ENCODE measurements around the gene FGL2.

FGL2 gene

DNA sequence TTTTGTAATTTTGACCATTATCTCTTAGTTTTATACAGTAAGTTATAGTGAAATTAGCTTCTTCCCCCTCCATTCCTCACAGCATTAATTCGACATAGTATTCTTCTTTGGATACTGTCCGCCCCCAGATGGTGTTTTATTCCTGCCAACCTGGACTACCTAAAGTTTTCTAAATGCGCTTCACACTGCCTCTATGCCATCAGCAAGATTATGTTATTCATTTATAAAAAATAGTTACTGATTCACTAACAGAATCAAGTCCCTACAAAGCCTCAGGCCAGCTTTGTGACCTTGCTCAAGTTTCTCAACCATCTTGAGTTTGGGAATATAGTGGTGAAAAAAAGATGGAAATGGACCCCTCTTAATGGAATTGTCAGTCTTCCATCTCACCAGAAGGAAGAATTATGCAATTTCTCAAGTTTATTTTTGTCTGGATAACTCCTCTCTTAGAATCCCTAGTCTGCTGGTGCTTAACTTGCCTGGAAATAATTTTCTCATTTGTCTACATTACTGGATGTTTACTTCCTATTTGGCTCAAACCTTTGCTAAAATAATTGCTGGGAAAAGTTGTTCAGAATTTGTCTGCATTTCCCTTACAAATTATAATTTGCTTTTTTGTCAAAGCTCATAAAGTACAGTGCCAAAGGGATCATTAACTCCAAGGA is 16.7 kb upstream of the FGL2 start:
- DNase-seq: no peak
- Histone ChIP-seq H3K9me3 (ENCODE audit: control insufficient read depth, low read length) (no peaks in the 10 kb centered on the region), H3K27me3 (replicated peaks; ENCODE audit: control insufficient read depth, insufficient read depth, low read length, poor library complexity, severe bottlenecking) (no peaks in the 10 kb centered on the region), H3K36me3 (ENCODE audit: control insufficient read depth, insufficient read depth, low read length) (no peaks in the 10 kb centered on the region), H3K4me3 (ENCODE audit: insufficient read depth, low read depth, low read length, poor library complexity, severe bottlenecking) (no peak overlapping the region), H3K4me1 (ENCODE audit: control insufficient read depth, insufficient read depth, low read length, poor library complexity, severe bottlenecking) (no peaks in the 10 kb centered on the region), H3K27ac (ENCODE audit: insufficient read depth, low read length, poor library complexity, severe bottlenecking) (no peak overlapping the region)

DNA sequence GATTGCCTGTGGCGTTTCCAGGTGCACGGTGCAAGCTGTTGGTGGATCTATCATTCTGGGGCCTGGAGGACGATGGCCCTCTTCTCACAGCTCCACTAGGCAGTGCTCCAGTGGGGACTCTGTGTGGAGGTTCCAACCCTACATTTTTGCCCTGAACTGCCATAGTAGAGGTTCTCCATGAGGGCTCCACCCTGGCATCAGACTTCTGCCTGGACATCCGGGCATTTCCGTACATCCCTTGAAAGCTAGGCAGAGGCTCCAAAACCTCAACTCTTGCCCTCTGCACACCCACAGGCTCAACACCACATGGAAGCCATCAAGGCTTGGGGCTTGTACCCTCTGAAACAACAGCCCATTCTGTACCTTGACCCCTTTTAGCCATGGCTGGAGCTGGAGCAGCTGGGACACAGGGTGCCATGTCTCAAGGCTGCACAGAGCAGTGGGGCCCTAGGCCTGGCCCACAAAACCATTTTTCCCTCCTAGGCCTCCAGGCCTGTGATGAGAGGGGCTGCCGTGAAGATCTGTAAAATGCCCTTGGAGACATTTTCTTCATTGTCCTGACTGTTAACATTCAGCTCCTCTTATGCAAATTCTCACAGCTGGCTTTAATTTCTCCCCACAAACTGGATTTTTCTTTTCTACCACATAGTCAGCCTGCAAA is 10.0 kb upstream of the FGL2 start:
- DNase-seq: no peak
- no peaks in the 10 kb centered on the region for H3K4me1 ChIP-seq (ENCODE audit: control insufficient read depth, insufficient read depth, low read length, poor library complexity, severe bottlenecking)

DNA sequence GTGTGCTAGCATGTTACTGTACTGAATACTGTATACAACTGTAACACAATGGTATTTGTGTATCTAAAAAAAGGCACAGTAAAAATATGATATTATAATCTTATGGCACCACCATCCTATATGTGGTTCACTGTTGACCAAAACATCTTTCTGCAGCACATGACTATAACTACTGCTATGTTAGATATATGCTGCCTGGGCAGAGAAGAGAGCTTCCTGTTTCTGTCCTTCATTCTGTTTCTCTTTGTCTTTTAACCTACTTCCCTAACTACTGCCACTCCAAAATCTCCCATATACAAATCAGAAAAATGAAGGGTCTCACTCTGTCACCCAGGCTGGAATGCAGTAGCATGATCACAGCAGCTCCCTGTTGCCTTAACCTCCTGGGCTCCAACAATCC is 8.8 kb upstream of the FGL2 start:
- H3K9me3 ChIP-seq (ENCODE audit: control insufficient read depth, low read length): peaks cover 7% of the 10 kb centered on the region
- H3K36me3 ChIP-seq (ENCODE audit: control insufficient read depth, insufficient read depth, low read length): no peaks in the 10 kb centered on the region
- no peaks in the 10 kb centered on the region for H3K4me1 ChIP-seq (ENCODE audit: control insufficient read depth, insufficient read depth, low read length, poor library complexity, severe bottlenecking)
- no peak for DNase-seq
- H3K27ac ChIP-seq (ENCODE audit: insufficient read depth, low read length, poor library complexity, severe bottlenecking): no peak overlapping the region
- no peaks in the 10 kb centered on the region for H3K27me3 ChIP-seq (replicated peaks; ENCODE audit: control insufficient read depth, insufficient read depth, low read length, poor library complexity, severe bottlenecking)
- no peak overlapping the region for H3K4me3 ChIP-seq (ENCODE audit: insufficient read depth, low read depth, low read length, poor library complexity, severe bottlenecking)

More for the DNA sequence above, 10.0 kb upstream of the FGL2 start:
- Histone ChIP-seq H3K9me3 (ENCODE audit: control insufficient read depth, low read length) (peaks cover 7% of the 10 kb centered on the region), H3K27me3 (replicated peaks; ENCODE audit: control insufficient read depth, insufficient read depth, low read length, poor library complexity, severe bottlenecking) (no peaks in the 10 kb centered on the region), H3K27ac (ENCODE audit: insufficient read depth, low read length, poor library complexity, severe bottlenecking) (no peak overlapping the region), H3K36me3 (ENCODE audit: control insufficient read depth, insufficient read depth, low read length) (no peaks in the 10 kb centered on the region), H3K4me3 (ENCODE audit: insufficient read depth, low read depth, low read length, poor library complexity, severe bottlenecking) (no peak overlapping the region)

DNA sequence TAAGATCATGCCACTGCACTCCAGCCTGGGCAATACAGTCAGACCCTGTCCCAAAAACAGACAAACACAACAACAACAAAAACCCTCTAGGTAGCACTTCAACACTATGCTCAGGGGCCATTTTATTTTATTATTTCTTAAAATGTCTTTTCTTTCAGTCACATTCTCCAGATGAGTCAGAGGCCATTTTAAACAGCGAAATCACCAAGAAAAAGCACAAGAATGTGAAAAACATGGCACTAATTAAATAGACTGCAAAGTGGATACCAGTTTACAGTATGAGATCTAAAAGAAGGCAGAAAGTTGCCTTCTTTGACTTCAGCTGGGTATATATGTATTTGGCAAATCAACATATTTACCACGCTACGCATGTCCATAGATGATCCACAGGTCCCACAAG is 6.1 kb upstream of the FGL2 start:
- no peak for DNase-seq
- H3K4me1 ChIP-seq (ENCODE audit: control insufficient read depth, insufficient read depth, low read length, poor library complexity, severe bottlenecking): no peaks in the 10 kb centered on the region
- no peak overlapping the region for H3K4me3 ChIP-seq (ENCODE audit: insufficient read depth, low read depth, low read length, poor library complexity, severe bottlenecking)
- peaks cover 7% of the 10 kb centered on the region for H3K9me3 ChIP-seq (ENCODE audit: control insufficient read depth, low read length)
- no peaks in the 10 kb centered on the region for H3K36me3 ChIP-seq (ENCODE audit: control insufficient read depth, insufficient read depth, low read length)
- no peak overlapping the region for H3K27ac ChIP-seq (ENCODE audit: insufficient read depth, low read length, poor library complexity, severe bottlenecking)
- H3K27me3 ChIP-seq (replicated peaks; ENCODE audit: control insufficient read depth, insufficient read depth, low read length, poor library complexity, severe bottlenecking): no peaks in the 10 kb centered on the region

DNA sequence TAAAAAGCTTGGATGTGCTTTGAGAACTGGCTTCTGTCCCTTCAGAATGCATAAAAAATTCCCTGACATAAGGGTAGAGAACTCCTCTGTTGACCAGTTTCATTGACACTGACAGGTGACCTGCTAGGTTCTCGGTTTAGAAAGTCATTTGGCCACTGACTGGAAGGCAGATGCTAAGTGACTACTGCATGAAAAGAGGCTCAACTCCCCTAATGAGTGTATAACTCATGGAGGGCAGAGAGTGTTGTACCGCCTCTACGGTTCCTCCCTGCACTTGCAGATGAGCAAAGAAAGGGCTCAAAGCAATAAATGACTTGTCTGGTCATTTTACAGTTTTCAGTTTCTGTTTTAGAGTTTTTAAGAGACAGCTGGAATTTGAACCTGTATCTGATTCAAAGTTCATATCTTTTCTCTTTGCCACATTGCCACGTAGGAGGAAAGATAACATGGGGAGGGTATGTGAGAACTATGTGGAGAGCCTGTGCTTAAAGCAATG is 2.9 kb upstream of the FGL2 start:
- Histone ChIP-seq H3K27ac (ENCODE audit: insufficient read depth, low read length, poor library complexity, severe bottlenecking) (no peak overlapping the region), H3K27me3 (replicated peaks; ENCODE audit: control insufficient read depth, insufficient read depth, low read length, poor library complexity, severe bottlenecking) (no peaks in the 10 kb centered on the region), H3K36me3 (ENCODE audit: control insufficient read depth, insufficient read depth, low read length) (no peaks in the 10 kb centered on the region), H3K4me1 (ENCODE audit: control insufficient read depth, insufficient read depth, low read length, poor library complexity, severe bottlenecking) (peaks cover 7% of the 10 kb centered on the region), H3K9me3 (ENCODE audit: control insufficient read depth, low read length) (no peaks in the 10 kb centered on the region), H3K4me3 (ENCODE audit: insufficient read depth, low read depth, low read length, poor library complexity, severe bottlenecking) (no peak overlapping the region)
- DNase-seq: no peak

DNA sequence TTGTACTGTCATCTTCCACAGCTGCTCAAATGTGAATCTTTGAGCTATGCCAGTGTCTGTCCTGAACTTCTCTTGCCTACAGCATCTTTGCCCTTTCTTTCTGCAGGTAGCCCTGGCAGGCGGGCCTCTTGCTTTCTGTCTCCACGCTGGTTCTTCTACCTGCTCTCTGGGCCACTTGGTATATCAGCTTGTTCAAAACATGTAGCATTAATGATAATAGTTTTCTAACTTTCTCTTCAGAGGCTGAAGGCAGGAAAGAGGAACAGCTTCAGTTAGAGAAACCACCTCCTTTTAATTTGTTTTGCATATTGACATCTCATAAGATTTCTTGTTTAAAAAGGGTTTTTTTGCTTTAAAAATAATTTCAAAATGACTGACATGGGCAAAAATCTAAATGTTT is 923 bp upstream of the FGL2 start:
- H3K4me3 ChIP-seq (ENCODE audit: insufficient read depth, low read depth, low read length, poor library complexity, severe bottlenecking): no peak overlapping the region
- no peak for DNase-seq
- no peaks in the 10 kb centered on the region for H3K9me3 ChIP-seq (ENCODE audit: control insufficient read depth, low read length)
- H3K36me3 ChIP-seq (ENCODE audit: control insufficient read depth, insufficient read depth, low read length): no peaks in the 10 kb centered on the region
- no peak overlapping the region for H3K27ac ChIP-seq (ENCODE audit: insufficient read depth, low read length, poor library complexity, severe bottlenecking)
- no peaks in the 10 kb centered on the region for H3K27me3 ChIP-seq (replicated peaks; ENCODE audit: control insufficient read depth, insufficient read depth, low read length, poor library complexity, severe bottlenecking)
- peaks cover 7% of the 10 kb centered on the region for H3K4me1 ChIP-seq (ENCODE audit: control insufficient read depth, insufficient read depth, low read length, poor library complexity, severe bottlenecking)

DNA sequence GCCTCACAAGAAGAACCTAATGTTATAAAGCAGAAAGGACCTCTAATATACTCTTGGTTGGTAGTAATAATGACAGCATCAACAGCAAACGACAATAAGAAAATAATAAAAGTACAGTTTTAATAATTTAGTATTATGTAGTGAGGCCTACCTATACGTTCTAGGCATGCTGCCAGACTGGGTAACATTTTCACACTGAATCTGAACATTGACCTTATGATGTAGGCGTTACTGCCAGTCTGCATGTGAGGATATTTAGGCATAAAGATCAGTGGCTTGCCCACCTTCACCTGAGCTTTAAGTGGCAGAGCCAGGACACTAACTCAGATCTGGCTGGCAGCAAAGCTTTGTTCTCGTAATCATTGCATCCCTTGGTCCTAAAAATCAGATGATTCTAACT is 2.5 kb downstream of the FGL2 start:
- H3K4me3 ChIP-seq (ENCODE audit: insufficient read depth, low read depth, low read length, poor library complexity, severe bottlenecking): no peak overlapping the region
- no peak for DNase-seq
- H3K27ac ChIP-seq (ENCODE audit: insufficient read depth, low read length, poor library complexity, severe bottlenecking): no peak overlapping the region
- H3K9me3 ChIP-seq (ENCODE audit: control insufficient read depth, low read length): no peaks in the 10 kb centered on the region
- no peaks in the 10 kb centered on the region for H3K36me3 ChIP-seq (ENCODE audit: control insufficient read depth, insufficient read depth, low read length)
- H3K27me3 ChIP-seq (replicated peaks; ENCODE audit: control insufficient read depth, insufficient read depth, low read length, poor library complexity, severe bottlenecking): no peaks in the 10 kb centered on the region
- peaks cover 9% of the 10 kb centered on the region for H3K4me1 ChIP-seq (ENCODE audit: control insufficient read depth, insufficient read depth, low read length, poor library complexity, severe bottlenecking)

DNA sequence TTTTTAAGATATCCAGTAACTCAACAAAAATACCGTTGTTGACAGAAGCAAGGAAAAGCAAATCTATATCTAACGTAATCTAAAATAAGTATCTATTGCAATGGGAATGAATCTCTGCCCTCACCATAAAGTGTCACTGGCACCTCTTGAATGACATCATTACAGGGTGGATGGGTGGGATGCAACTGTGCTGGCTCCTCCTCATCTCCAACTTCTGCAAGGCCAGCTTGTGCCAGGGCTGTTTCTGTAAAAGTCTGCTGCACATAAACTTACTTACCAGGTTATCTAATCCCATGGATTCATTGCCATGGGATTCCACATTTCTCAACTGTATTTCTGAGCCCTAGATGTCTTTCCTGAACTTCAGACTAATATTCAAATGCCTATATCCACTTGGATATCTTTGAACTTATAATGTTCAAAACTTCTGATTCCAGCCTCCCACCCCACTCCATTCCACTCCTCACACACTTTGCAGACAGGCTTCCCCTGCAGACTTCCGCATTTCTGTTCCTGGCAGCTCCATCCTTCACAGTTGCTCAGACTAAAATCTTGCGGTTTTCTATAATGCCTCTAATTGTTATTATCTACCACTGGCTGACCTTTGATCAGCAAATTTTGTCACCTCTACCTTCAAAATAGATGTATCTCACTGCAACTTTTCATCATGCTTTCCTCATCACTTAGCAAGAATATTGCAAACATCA is 10.7 kb downstream of the FGL2 start:
- Histone ChIP-seq H3K4me3 (ENCODE audit: insufficient read depth, low read depth, low read length, poor library complexity, severe bottlenecking) (no peak overlapping the region), H3K27ac (ENCODE audit: insufficient read depth, low read length, poor library complexity, severe bottlenecking) (no peak overlapping the region), H3K9me3 (ENCODE audit: control insufficient read depth, low read length) (no peaks in the 10 kb centered on the region), H3K4me1 (ENCODE audit: control insufficient read depth, insufficient read depth, low read length, poor library complexity, severe bottlenecking) (peaks cover under 1% of the 10 kb centered on the region), H3K27me3 (replicated peaks; ENCODE audit: control insufficient read depth, insufficient read depth, low read length, poor library complexity, severe bottlenecking) (no peaks in the 10 kb centered on the region), H3K36me3 (ENCODE audit: control insufficient read depth, insufficient read depth, low read length) (no peaks in the 10 kb centered on the region)
- no peak for DNase-seq

DNA sequence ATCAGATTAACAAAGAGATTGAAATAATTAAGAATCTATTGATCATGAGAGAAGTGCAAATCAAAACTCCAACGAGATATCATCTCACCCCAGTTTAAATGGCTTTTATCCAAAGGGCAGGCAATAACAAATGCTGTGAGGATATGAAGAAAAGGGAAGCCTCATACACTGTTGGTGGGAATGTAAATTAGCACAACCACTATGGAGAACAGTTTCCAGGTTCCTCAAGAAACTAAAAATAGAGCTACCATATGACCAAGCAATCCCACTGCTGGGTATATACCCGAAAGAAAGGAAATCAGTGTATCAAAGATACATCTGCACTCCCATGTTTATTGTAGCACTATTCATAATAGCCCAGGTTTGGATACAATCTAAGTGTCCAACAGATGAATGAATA is 13.8 kb downstream of the FGL2 start:
- no peaks in the 10 kb centered on the region for H3K9me3 ChIP-seq (ENCODE audit: control insufficient read depth, low read length)
- H3K27me3 ChIP-seq (replicated peaks; ENCODE audit: control insufficient read depth, insufficient read depth, low read length, poor library complexity, severe bottlenecking): no peaks in the 10 kb centered on the region
- H3K4me1 ChIP-seq (ENCODE audit: control insufficient read depth, insufficient read depth, low read length, poor library complexity, severe bottlenecking): no peaks in the 10 kb centered on the region
- H3K4me3 ChIP-seq (ENCODE audit: insufficient read depth, low read depth, low read length, poor library complexity, severe bottlenecking): no peak overlapping the region
- no peak overlapping the region for H3K27ac ChIP-seq (ENCODE audit: insufficient read depth, low read length, poor library complexity, severe bottlenecking)
- DNase-seq: no peak
- H3K36me3 ChIP-seq (ENCODE audit: control insufficient read depth, insufficient read depth, low read length): no peaks in the 10 kb centered on the region

DNA sequence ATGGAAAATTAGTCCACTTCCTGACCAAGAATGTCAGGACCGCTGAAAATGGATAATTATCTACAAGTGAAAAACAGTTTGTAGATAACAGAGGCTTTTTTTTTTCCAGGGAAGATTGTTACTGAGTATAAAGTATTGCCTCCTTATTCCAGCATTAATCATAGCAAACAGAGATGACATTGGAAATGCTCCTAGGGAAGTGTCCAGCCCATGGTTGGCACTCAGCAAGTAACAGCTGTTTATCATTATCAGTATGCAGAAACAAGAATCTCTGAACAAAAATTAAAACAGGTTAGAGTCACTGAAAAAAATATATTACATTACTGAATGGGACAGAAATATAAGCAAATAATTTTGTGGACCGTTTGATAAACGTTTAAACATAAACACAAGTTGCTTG is 14.6 kb downstream of the FGL2 start:
- no peaks in the 10 kb centered on the region for H3K27me3 ChIP-seq (replicated peaks; ENCODE audit: control insufficient read depth, insufficient read depth, low read length, poor library complexity, severe bottlenecking)
- no peak overlapping the region for H3K4me3 ChIP-seq (ENCODE audit: insufficient read depth, low read depth, low read length, poor library complexity, severe bottlenecking)
- no peaks in the 10 kb centered on the region for H3K9me3 ChIP-seq (ENCODE audit: control insufficient read depth, low read length)
- DNase-seq: no peak
- no peaks in the 10 kb centered on the region for H3K36me3 ChIP-seq (ENCODE audit: control insufficient read depth, insufficient read depth, low read length)
- no peak overlapping the region for H3K27ac ChIP-seq (ENCODE audit: insufficient read depth, low read length, poor library complexity, severe bottlenecking)
- no peaks in the 10 kb centered on the region for H3K4me1 ChIP-seq (ENCODE audit: control insufficient read depth, insufficient read depth, low read length, poor library complexity, severe bottlenecking)
